Forelimb muscle (tissue), 1 donor: Measurements from ENCODE around the gene HMCN1. TPM values are rescaled to one million over a fixed set of nuclear protein-coding genes. Genes with fewer than 3 reads are reported as not detected.

Experiments
- DNase-seq: peaks from one replicate; pipeline ENCODE4 v3.0.0-alpha.2; 2013; ENCODE audit warnings: low read depth
- polyA plus RNA-seq: library from polyadenylated mRNA; unstranded; fragments of 120-200 nt; gene quantifications from one replicate; pipeline ENCODE4 v1.2.1, GENCODE V29; 2013; ENCODE audit not compliant: insufficient read length

Gene HMCN1
- polyA plus RNA-seq, 1 donor = 13.6 TPM

GRCh38 chr1:186240436-186240835 lies 506.2 kb downstream of the HMCN1 start:
- DNase-seq = no peak
